ENCODE measurements around the gene ZFHX3.

Gene ZFHX3

DNA sequence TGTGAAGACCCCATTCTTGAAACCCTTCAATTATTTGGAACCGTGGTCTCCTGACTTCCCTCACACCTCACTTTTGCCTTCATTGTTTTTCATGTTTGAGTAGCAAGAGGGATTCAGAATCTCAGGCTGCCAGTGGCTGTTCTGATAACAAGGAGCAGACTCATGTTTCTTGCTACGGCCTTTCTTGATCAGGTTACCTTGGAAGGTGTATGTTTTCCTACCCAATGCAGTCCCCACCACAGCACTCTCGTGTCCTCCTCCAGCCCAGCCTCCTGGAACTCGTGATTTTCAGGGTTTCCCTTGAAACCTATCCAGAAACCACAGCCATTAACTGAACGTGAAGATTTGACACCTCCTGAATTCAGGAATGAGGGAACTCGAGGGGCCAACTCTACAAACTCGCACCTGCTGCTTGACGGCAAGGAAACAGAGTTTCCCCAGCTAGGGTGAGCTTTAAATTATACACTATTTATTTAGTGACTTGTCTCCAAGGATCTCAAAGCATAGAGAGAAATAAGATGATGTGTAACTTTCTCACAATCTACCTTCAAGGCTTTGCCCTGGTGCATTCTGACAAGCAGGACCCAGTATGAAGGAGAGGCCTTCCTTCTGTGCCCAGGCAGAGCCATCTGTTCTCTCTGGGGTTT, 1.6 kb downstream of the ZFHX3 start:
- TF ChIP-seq, protein P1, sequence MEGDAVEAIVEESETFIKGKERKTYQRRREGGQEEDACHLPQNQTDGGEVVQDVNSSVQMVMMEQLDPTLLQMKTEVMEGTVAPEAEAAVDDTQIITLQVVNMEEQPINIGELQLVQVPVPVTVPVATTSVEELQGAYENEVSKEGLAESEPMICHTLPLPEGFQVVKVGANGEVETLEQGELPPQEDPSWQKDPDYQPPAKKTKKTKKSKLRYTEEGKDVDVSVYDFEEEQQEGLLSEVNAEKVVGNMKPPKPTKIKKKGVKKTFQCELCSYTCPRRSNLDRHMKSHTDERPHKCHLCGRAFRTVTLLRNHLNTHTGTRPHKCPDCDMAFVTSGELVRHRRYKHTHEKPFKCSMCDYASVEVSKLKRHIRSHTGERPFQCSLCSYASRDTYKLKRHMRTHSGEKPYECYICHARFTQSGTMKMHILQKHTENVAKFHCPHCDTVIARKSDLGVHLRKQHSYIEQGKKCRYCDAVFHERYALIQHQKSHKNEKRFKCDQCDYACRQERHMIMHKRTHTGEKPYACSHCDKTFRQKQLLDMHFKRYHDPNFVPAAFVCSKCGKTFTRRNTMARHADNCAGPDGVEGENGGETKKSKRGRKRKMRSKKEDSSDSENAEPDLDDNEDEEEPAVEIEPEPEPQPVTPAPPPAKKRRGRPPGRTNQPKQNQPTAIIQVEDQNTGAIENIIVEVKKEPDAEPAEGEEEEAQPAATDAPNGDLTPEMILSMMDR (IDR thresholded peaks at IDR 0.05), result no peak
- Histone ChIP-seq H3K9me3 (no peaks in the 10 kb centered on the region), H3K4me3 (ENCODE audit: low read depth in 1 of 2, low read length in 1 of 2) (no peak overlapping the region), H3K27ac (no peak overlapping the region), H3K4me1 (ENCODE audit: control insufficient read depth in 1 of 2, insufficient read depth in 1 of 2, low read depth in 1 of 2, low read length in 1 of 2) (peaks cover 0 to 11% of the 10 kb centered on the region in 2 experiments), H3K36me3 (no peaks in the 10 kb centered on the region), H3K27me3 (peaks cover 80% of the 10 kb centered on the region)

DNA sequence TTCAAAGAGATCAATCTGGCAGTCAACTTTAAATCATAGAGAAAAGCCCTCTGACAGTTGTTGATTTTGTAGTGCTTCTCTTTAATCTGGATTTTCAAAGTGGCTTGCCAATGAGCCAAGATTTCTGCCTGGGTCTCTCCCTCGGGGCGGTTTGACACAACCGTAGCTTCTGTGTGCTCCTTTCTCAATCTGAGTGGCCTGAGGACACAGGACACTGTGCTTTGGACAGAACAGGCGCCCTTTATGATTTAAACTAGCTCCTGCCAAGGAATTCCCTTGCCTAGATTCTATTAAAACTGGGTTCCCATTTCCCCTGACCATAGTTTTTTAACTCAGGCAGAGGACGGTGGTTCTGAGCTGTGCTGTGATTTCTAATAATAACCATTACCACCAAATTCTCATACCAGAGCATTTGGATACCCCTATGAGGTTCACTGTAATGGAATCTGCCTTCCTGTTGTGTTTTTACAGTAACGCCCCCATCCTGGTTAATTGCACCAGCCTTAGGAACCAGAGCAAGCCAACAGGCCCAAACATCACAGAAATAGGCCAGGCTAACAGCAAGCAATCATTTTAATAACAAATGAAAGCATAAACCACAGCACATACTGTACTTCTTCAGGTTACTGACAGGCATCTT, 4.0 kb downstream of the ZFHX3 start:
- TF ChIP-seq, protein P1 (IDR thresholded peaks at IDR 0.05), result no peak
- Histone ChIP-seq H3K4me1 (ENCODE audit: control insufficient read depth in 1 of 2, insufficient read depth in 1 of 2, low read depth in 1 of 2, low read length in 1 of 2) (peaks cover 0 to 11% of the 10 kb centered on the region in 2 experiments), H3K9me3 (no peaks in the 10 kb centered on the region), H3K27me3 (peaks cover 57% of the 10 kb centered on the region), H3K36me3 (no peaks in the 10 kb centered on the region), H3K27ac (no peak overlapping the region), H3K4me3 (ENCODE audit: low read depth in 1 of 2, low read length in 1 of 2) (no peak overlapping the region)

DNA sequence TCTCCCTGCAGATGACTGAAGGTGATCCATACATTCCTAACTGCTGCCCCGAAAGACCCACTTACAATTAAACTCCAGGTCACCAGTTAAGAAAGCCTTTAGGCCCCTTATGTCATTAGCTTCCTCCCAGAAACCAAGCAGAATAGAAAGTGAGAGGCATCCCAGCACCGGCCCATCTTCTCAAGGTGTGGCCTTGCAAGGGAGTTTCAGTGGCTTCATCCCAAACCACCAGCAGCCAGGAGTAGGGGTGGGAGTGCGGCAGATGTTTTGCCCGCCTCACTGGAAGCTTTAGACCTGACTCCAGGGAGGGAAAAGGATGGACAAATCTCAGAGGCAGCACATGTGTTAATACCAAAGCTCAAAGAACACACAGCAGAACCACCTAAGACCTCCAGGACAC, 5.1 kb downstream of the ZFHX3 start:
- no peaks in the 10 kb centered on the region for H3K9me3 ChIP-seq
- peaks cover 52% of the 10 kb centered on the region for H3K27me3 ChIP-seq
- no peak overlapping the region for H3K27ac ChIP-seq
- H3K4me3 ChIP-seq (ENCODE audit: low read depth in 1 of 2, low read length in 1 of 2), result no peak overlapping the region
- TF ChIP-seq, protein P1 (IDR thresholded peaks at IDR 0.05), result no peak
- no peaks in the 10 kb centered on the region for H3K36me3 ChIP-seq
- peaks cover 0 to 3% of the 10 kb centered on the region in 2 experiments for H3K4me1 ChIP-seq (ENCODE audit: control insufficient read depth in 1 of 2, insufficient read depth in 1 of 2, low read depth in 1 of 2, low read length in 1 of 2)

DNA sequence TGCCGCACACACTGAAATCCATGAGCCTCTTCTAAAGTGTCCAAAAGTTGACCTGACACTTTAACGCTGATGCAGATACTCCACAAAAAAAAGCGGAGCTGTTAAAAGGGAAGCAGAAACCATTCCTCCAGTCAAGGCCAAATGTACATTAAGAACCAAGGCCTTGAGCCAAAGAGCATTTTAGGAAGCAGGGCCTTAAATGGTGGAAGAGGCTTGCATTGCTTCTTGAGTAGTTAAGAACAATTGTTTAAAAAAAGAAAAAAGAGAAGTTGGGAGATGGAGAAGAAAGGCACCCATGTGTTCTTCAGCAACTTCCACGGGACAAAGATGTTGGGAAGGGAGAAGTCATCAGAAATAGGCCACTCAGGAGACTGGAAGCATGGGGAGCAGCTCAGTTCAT, 6.3 kb downstream of the ZFHX3 start:
- TF ChIP-seq, protein P1 (IDR thresholded peaks at IDR 0.05), result no peak
- Histone ChIP-seq H3K27me3 (peaks cover 52% of the 10 kb centered on the region), H3K4me3 (ENCODE audit: low read depth in 1 of 2, low read length in 1 of 2) (no peak overlapping the region), H3K36me3 (no peaks in the 10 kb centered on the region), H3K9me3 (no peaks in the 10 kb centered on the region), H3K27ac (no peak overlapping the region), H3K4me1 (ENCODE audit: control insufficient read depth in 1 of 2, insufficient read depth in 1 of 2, low read depth in 1 of 2, low read length in 1 of 2) (no peaks in the 10 kb centered on the region)

GRCh38 chr16:73040735-73041402, 7.1 kb downstream of the ZFHX3 start:
- no peaks in the 10 kb centered on the region for H3K9me3 ChIP-seq
- no peaks in the 10 kb centered on the region for H3K36me3 ChIP-seq
- TF ChIP-seq, protein P1 (IDR thresholded peaks at IDR 0.05), result no peak
- no peaks in the 10 kb centered on the region for H3K4me1 ChIP-seq (ENCODE audit: control insufficient read depth in 1 of 2, insufficient read depth in 1 of 2, low read depth in 1 of 2, low read length in 1 of 2)
- no peak overlapping the region for H3K27ac ChIP-seq
- peaks cover 52% of the 10 kb centered on the region for H3K27me3 ChIP-seq
- H3K4me3 ChIP-seq (ENCODE audit: low read depth in 1 of 2, low read length in 1 of 2), result no peak overlapping the region
